IPS-18c (cell line): Measurements from ENCODE around the gene PRR35.

Source experiments
- H3K4me3 ChIP-seq: 2 replicates; pipeline ENCODE4 v1.7.0; 2013; ENCODE audit warnings: low read depth, mild to moderate bottlenecking, low read length, moderate library complexity; ENCODE audit not compliant: insufficient read depth
- H3K9me3 ChIP-seq: one replicate; pipeline ENCODE4 v1.6.1; 2013; ENCODE audit warnings: mild to moderate bottlenecking, low read length, moderate library complexity; ENCODE audit not compliant: control insufficient read depth, insufficient read depth

The PRR35 gene

GRCh38 chr16:557463-558297 lies 2.5 kb upstream of the PRR35 start:
- Histone ChIP-seq H3K4me3 (no peak overlapping the region), H3K9me3 (no peaks in the 10 kb centered on the region)

- Histone ChIP-seq H3K9me3 (no peaks in the 10 kb centered on the region), H3K4me3 (no peak overlapping the region)
Measured at GRCh38 chr16:558298-559020, 1.7 kb upstream of the PRR35 start.

- no peak overlapping the region for H3K4me3 ChIP-seq
- no peaks in the 10 kb centered on the region for H3K9me3 ChIP-seq
Measured at GRCh38 chr16:559021-559380, 1.2 kb upstream of the PRR35 start.

GRCh38 chr16:559411-560203 lies 587 bp upstream of the PRR35 start:
- peak overlapping the region; percentile 24; the same call in 1 of the 2 replicates for H3K4me3 ChIP-seq
- H3K9me3 ChIP-seq = no peaks in the 10 kb centered on the region

- H3K9me3 ChIP-seq = no peaks in the 10 kb centered on the region
- H3K4me3 ChIP-seq = no peak overlapping the region; the same call in 1 of the 2 replicates
Measured at GRCh38 chr16:560701-561412, 663 bp downstream of the PRR35 start.

- Histone ChIP-seq H3K9me3 (no peaks in the 10 kb centered on the region), H3K4me3 (no peak overlapping the region)
Measured at GRCh38 chr16:561413-561794, 1.2 kb downstream of the PRR35 start.

- Histone ChIP-seq H3K4me3 (no peak overlapping the region), H3K9me3 (no peaks in the 10 kb centered on the region)
Measured at GRCh38 chr16:561957-562938, 2.1 kb downstream of the PRR35 start.

- Histone ChIP-seq H3K9me3 (no peaks in the 10 kb centered on the region), H3K4me3 (no peak overlapping the region)
Measured at GRCh38 chr16:563072-563644, 3.0 kb downstream of the PRR35 start.

DNA sequence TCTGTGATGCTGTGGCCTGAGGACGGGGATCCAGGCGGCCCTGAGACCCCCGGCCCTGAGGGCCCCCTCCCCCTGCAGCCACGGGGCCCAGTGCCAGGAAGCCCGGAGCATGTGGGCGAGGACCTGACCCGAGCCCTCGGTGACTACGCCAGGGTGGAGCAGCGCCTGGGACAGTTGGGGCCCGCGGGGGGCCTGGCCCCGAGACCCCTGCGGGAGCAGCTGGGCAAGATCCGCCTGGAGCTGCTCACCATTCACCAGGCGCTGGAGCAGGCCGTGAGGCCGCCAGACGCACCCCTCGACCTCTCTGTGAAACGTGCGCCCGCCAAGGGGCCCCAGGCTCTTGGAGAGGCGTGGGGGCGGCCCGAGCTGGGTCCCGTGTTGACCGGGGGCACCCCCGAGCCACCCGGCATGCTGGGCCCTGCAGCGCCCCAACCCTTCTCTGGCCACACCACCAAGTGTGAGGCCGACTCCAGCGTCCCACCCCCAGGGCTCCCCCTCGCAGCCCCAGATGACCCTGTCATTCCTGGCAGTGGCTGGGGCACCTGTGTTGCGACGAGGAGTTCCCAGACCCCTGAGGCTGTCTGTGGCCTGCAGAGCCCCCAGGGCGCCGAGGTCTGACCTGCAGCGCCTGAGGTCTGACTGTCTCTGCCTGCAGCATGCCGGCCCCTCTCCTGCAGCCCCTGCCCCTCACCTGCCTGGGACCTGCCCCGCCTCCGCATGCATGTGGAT lies 4.7 kb downstream of the PRR35 start:
- Histone ChIP-seq H3K4me3 (no peak overlapping the region), H3K9me3 (no peaks in the 10 kb centered on the region)

DNA sequence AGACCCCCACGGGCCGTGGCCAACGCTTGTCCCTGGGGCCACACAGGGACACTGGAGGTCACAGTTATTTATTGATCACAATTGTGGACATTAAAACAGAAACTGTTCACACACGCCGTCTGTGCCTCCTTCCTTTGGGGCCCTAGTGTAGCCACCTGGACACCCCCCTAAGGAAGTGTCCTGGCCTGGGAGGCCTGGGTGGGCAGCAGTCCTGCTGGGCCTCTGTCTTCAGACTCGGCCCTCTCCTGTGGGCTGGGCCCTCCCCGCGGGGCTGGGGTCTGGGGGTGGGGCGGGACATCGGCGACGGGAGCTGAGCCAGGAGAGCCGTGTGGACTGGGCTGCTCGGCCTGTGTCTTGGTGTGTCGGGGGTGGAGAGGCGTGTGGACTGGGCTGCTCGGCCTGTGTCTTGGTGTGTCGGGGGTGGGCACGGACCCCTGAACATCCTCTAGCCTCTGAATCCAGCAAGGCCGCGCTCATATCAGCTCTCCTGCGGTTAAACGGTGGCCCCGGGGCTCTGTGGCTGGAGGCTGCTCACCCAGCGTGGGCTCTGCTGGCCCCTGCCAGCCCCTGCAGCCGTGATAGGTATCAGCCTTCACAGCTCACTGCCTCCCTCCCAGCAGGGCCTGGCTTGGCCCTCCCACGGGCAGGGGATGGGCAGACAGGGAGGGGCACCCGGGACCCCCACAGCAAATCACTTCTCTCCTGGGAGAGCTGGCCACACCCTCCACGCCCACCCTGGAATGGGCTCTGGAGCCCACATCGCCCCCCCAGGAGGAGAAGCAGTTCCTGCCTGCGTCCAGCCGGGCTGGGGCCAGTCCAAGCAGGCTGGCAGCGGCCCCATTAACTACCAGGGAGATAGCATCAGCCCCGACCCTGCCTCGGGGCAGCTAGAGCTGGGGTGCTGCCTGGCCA lies 5.5 kb downstream of the PRR35 start:
- no peak overlapping the region for H3K4me3 ChIP-seq
- no peaks in the 10 kb centered on the region for H3K9me3 ChIP-seq

- no peak within 1 kb of the TSS for H3K4me3 ChIP-seq
- no peaks in the 10 kb centered on the region for H3K9me3 ChIP-seq
Measured at GRCh38 chr16:566475-567372, 6.5 kb downstream of the PRR35 start, which contains the start of gene NHLRC4. NHLRC4 (plus strand) TSS chr16:567005; CDS start chr16:568048, 1,043 bp downstream.

DNA sequence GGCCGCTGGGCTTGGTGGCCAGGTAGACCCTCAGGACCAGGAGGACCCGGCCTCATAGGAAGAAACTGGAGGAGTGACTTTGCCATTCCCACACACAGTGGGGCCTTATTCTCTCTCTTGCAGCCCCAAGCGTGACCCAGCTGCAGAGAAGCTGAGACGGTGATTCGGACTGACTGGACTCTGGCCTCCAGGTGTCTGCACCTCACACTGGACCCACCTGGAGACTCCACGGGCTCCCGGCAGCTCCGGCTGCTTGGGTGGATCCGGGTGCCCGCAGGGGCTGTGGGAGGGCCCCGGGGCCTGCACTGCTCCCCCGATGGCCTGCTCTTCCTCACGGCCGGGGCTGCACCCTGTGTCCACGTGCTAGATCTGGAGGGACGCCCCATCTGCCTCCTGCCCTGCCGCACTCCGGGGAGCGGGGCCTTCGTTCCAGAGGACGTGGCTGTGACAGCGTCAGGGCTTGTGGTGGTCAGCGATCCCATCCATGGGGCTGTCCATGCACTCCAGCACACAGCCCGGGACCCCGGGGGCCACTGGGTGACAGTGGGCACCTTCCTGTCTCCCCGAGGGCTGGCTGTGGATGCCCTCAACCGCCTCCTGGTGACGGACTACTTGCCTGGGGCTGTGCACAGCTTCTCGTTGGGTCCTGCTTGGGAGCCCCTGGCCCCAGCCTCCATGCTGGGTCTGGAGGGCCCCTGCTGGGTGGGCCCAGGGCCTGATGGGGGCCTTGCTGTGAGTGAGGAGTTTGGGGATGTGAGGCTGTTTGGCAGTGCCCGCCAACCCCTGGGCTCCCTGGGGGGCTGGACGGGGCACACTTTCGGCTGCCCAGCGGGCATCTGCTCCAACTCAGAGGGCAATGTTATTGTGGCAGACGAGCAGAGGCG lies 7.4 kb downstream of the PRR35 start:
- H3K4me3 ChIP-seq = no peak overlapping the region
- H3K9me3 ChIP-seq = no peaks in the 10 kb centered on the region
